K562 (cell line): ENCODE data around the gene LPIN3. TPM values are rescaled to one million over a fixed set of nuclear protein-coding genes. Genes with fewer than 3 reads are reported as not detected.
A peak's percentile ranks its signal among the peaks of the same experiment; 100 is the strongest.

Experiments used
- ATAC-seq: fragments of 200-7000 bp; cut with Tn5 transposase; 3 replicates; pipeline ENCODE4 v1.9.1; 2020; ENCODE audit warnings: moderate library complexity
- BruUV-seq: library from RNA; stranded (reverse); fragments of 400-500 nt; replicated peaks from 2 replicates; lab custom pipeline; 2021; lab: Mats Ljungman, UMichigan
- CTCF ChIA-PET: fragments of 300-600 bp; formaldehyde crosslinking; extraction: SDS; loops from one replicate; lab custom pipeline; 2021; ENCODE audit warnings: low intra/inter-chr PET ratio; lab: Yijun Ruan, JAX
- POLR2A ChIA-PET: fragments of 300-600, 350-650 bp; sonication (Branson Sonifier 250); formaldehyde crosslinking; extraction: SDS; loops from one replicate; lab custom pipeline; 2021; ENCODE audit warnings: antibody characterized with exemption, inconsistent platforms; lab: Yijun Ruan, JAX
- DNase-seq, 4 experiments: peaks; one replicate each; pipeline versions ENCODE4 v3.0.0 to v3.0.0-alpha.2; 2011 to 2018; ENCODE audit warnings: low spot score in 3 of 4, mixed read lengths in 3 of 4; ENCODE audit errors: extremely low read depth in 1 of 4
- FAIRE-seq: peaks from 2 replicates; lab custom pipeline; 2011; peaks lifted over from hg19 to GRCh38; lab: Jason Lieb, UNC
- H2AFZ ChIP-seq: 2 replicates; pipeline ENCODE4 v1.6.0; 2011; ENCODE audit warnings: low read depth, low read length, control low read depth, inconsistent platforms
- H3K27ac ChIP-seq: fragments of 200-600 bp; 3 replicates; pipeline ENCODE4 v1.8.0; 2011; ENCODE audit warnings: low read depth, mild to moderate bottlenecking, control low read depth, inconsistent platforms, low read length, moderate library complexity, mixed read lengths; ENCODE audit errors: extremely low read depth
- H3K27me3 ChIP-seq, 2 experiments: fragments of 300-600 bp in 1 of 2; 2 replicates in 1 of 2; 3 replicates in 1 of 2; pipeline versions ENCODE4 v1.6.0 to v1.8.0; 2011; ENCODE audit warnings: inconsistent platforms in 2 of 2, low read length in 2 of 2, mild to moderate bottlenecking in 1 of 2, mixed read lengths in 1 of 2, moderate library complexity in 1 of 2; ENCODE audit not compliant: control insufficient read depth in 2 of 2, insufficient read depth in 2 of 2
- H3K36me3 ChIP-seq: fragments of 300-600 bp; 3 replicates; pipeline ENCODE4 v1.8.0; 2011; ENCODE audit warnings: mild to moderate bottlenecking, low read length, inconsistent platforms; ENCODE audit not compliant: control insufficient read depth, insufficient read depth
- H3K4me1 ChIP-seq, 2 experiments: fragments of 200-600 bp in 1 of 2; replicated peaks in 1 of 2; 2 replicates in 1 of 2; 3 replicates in 1 of 2; pipeline versions ENCODE4 v1.5.1 to v1.8.0; 2011; ENCODE audit warnings: inconsistent platforms in 2 of 2, low read length in 2 of 2, mild to moderate bottlenecking in 1 of 2, mixed read lengths in 1 of 2, moderate library complexity in 1 of 2; ENCODE audit not compliant: control insufficient read depth in 2 of 2, insufficient read depth in 2 of 2
- H3K4me2 ChIP-seq: 2 replicates; pipeline ENCODE4 v1.6.1; 2011; ENCODE audit warnings: low read length, control low read depth, inconsistent platforms, mixed read lengths; ENCODE audit not compliant: insufficient read depth
- H3K4me3 ChIP-seq: fragments of 200-600 bp; sonication (generic), shearing (Covaris generic); 2 replicates; pipeline ENCODE4 v1.5.1; 2016; ENCODE audit warnings: control low read depth, inconsistent platforms
- H3K79me2 ChIP-seq: fragments of 200-600 bp; 3 replicates; pipeline ENCODE4 v1.8.0; 2011; ENCODE audit warnings: low read length, inconsistent platforms; ENCODE audit not compliant: control insufficient read depth, insufficient read depth
- H3K9ac ChIP-seq, 2 experiments: 2 replicates each; pipeline versions ENCODE4 v1.6.0 to v1.6.1; 2011; ENCODE audit warnings: low read depth in 2 of 2, low read length in 2 of 2, control low read depth in 1 of 2, inconsistent platforms in 1 of 2, mild to moderate bottlenecking in 1 of 2, mixed read lengths in 1 of 2; ENCODE audit not compliant: insufficient read depth in 1 of 2
- H3K9me1 ChIP-seq: one replicate; pipeline ENCODE4 v1.6.0; 2011; ENCODE audit warnings: inconsistent platforms, mild to moderate bottlenecking, low read length, moderate library complexity; ENCODE audit not compliant: control insufficient read depth, insufficient read depth
- H3K9me3 ChIP-seq: replicated peaks from 2 replicates; pipeline ENCODE4 v1.5.1; 2011; ENCODE audit warnings: low read depth, low read length, inconsistent platforms; ENCODE audit not compliant: control insufficient read depth, insufficient read depth
- H4K20me1 ChIP-seq: replicated peaks from 2 replicates; pipeline ENCODE4 v1.6.1; 2011; ENCODE audit warnings: low read length, inconsistent platforms, mixed read lengths; ENCODE audit not compliant: control insufficient read depth, insufficient read depth
- BRD9 ChIP-seq: fragments of 450-650 bp; IDR thresholded peaks from 2 replicates; pipeline ENCODE4 v1.6.1; 2018; ENCODE audit warnings: low read depth; ENCODE audit not compliant: partially characterized antibody
- HMGN3 ChIP-seq: IDR thresholded peaks from 2 replicates; pipeline ENCODE4 v1.6.1; 2011; ENCODE audit warnings: borderline replicate concordance, low read depth, mild to moderate bottlenecking, mixed read lengths, low read length; ENCODE audit not compliant: insufficient read length; ENCODE audit errors: extremely low read depth
- JUND ChIP-seq, 2 experiments: IDR thresholded peaks; 2 replicates in 1 of 2; 3 replicates in 1 of 2; pipeline ENCODE4 v1.6.1; 2011; ENCODE audit warnings: borderline replicate concordance in 2 of 2, low read depth in 2 of 2, low read length in 2 of 2, improper control_type of control experiment in 1 of 2, missing biosample characterization in 1 of 2, missing genetic modification characterization in 1 of 2, missing genetic modification reagents in 1 of 2
- PHF21A ChIP-seq: fragments of 450-650 bp; IDR thresholded peaks from 2 replicates; pipeline ENCODE4 v1.6.1; 2017; ENCODE audit warnings: low read depth, borderline replicate concordance
- SMARCB1 ChIP-seq: IDR thresholded peaks from 2 replicates; pipeline ENCODE4 v1.6.1; 2011; ENCODE audit warnings: improper control_type of control experiment, low read depth; ENCODE audit not compliant: insufficient read length
- SPI1 ChIP-seq: IDR thresholded peaks from 2 replicates; pipeline ENCODE4 v1.6.1; 2011; ENCODE audit warnings: low read depth, low read length, control low read depth, borderline replicate concordance
- STAG1 ChIP-seq: sonication (generic); formaldehyde crosslinking; IDR thresholded peaks from 2 replicates; pipeline ENCODE4 v1.5.0; 2020; ENCODE audit warnings: missing genetic modification reagents, borderline replicate concordance
- ZFP36 ChIP-seq: fragments of 150-350 bp; IDR thresholded peaks from 2 replicates; pipeline ENCODE4 v1.6.1; 2018; ENCODE audit warnings: low read length, low read depth; ENCODE audit not compliant: partially characterized antibody
- ZNF75A ChIP-seq: fragments of 450-650 bp; formaldehyde crosslinking; IDR thresholded peaks from 2 replicates; pipeline ENCODE4 v1.4.0; 2020; ENCODE audit warnings: mild to moderate bottlenecking
- WGBS: fragments of 100-300 bp; shearing (Covaris generic); methylation state at CpG from one replicate; pipeline ENCODE4 v1.1.6; 2016; ENCODE audit warnings: low coverage, mixed read lengths; ENCODE audit not compliant: insufficient coverage; ENCODE audit errors: missing lambda C conversion rate; 5-methylcytosine and 5-hydroxymethylcytosine counted together
- in situ Hi-C: fragments of 300-500 bp; cut with MboI; formaldehyde crosslinking; loops from 4 replicates; pipeline ENCODE4 v1.15.0; 2018; ENCODE audit warnings: inconsistent platforms, mixed read lengths
- intact Hi-C: fragments of 100-400 bp; cut with micrococcal nuclease; formaldehyde crosslinking; loops from 2 replicates; pipeline ENCODE4 v1.14.2; 2022
- polyA plus RNA-seq, 8 experiments: library from polyadenylated mRNA; depleted of rRNA in 4 of 8; stranded (reverse) in 5 of 8; unstranded in 3 of 8; fragments of >200 nt; fragmentation: Nextera tagmentation in 2 of 8; fragmentation: Illumina TruSeq in 1 of 8; extraction: Ambion mirVana in 2 of 8; extraction: Trizol in 1 of 8; gene quantifications; 2 replicates each; pipeline versions ENCODE4 v1.2.1 to v1.2.3, GENCODE V29; 2011 to 2014; ENCODE audit warnings: inconsistent platforms in 1 of 8, missing spikeins in 1 of 8
- total RNA-seq, 7 experiments: library from RNA; depleted of rRNA in 6 of 7; stranded (reverse); fragments of >200 nt in 6 of 7; fragmentation: Illumina TruSeq in 2 of 7; extraction: Trizol in 2 of 7; gene quantifications; 2 replicates each; pipeline versions ENCODE4 v1.2.1 to v1.2.3, GENCODE V29; 2011 to 2021; ENCODE audit warnings: low replicate concordance in 1 of 7

Gene LPIN3
- total and polyA plus RNA-seq, 9 of the 15 experiments (the other 6 are each of a cell fraction or from before 2014, with no cell fraction given) = 2.2 to 10.4 (median 5.9) TPM

GRCh38 chr20:41340327-41341055, at the start of gene LPIN3 (continued):
- TF ChIP-seq ZFP36 = no peak
- no peak for TF ChIP-seq SMARCB1
- no peak for TF ChIP-seq HMGN3
- TF ChIP-seq ZNF75A = no peak
- peak; percentile 55 for TF ChIP-seq BRD9
- TF ChIP-seq STAG1 (CRISPR knock-in tag) = peak; percentile 75; the same call in 1 of the 2 replicates
- no peak for TF ChIP-seq PHF21A

- Histone ChIP-seq H3K36me3 (no peaks in the 10 kb centered on the region), H3K27ac (no peak overlapping the region), H3K4me1 (no peaks in the 10 kb centered on the region), H2AFZ (no peak overlapping the region), H3K27me3 (no peaks in the 10 kb centered on the region), H3K79me2 (no peaks in the 10 kb centered on the region), H4K20me1 (no peaks in the 10 kb centered on the region), H3K9ac (no peak overlapping the region), H3K4me3 (no peak overlapping the region), H3K4me2 (no peak overlapping the region), H3K9me1 (no peaks in the 10 kb centered on the region), H3K9me3 (no peaks in the 10 kb centered on the region)
- TF ChIP-seq JUND (IDR thresholded peaks at IDR 0.05; ENCODE audit: borderline replicate concordance, low read depth, low read length) (no peak), JUND (tag; IDR thresholded peaks at IDR 0.05; ENCODE audit: borderline replicate concordance, low read depth, low read length) (no peak), SPI1 (0 out of 2 replicates have a peak, but pooled peaks have one; percentile 32)
- FAIRE-seq (no peak), ATAC-seq (no peak), DNase-seq (no peak)
- BruUV-seq = no TSS peak
- WGBS = 10% methylated on average over 2 of the region's 2 CpGs
- in situ Hi-C loops (no loop called here), intact Hi-C loops (no loop called here)
- ChIA-PET POLR2A (interaction anchor here (0.7 to 1.0 kb wide), 2 partner anchors 14 to 170 kb away, joined by 3 read pairs; no protein-coding TSS in a partner anchor), CTCF (no interaction called here)
These were observed 47.2 kb upstream of the LPIN3 start for GRCh38 chr20:41293269-41294037.
